ENCODE results near the gene CTU2.

- TF ChIP-seq POLR2A (IDR thresholded peaks at IDR 0.05; ENCODE audit: low read depth, low read length) (no peak), POLR2AphosphoS5 (IDR thresholded peaks at IDR 0.05; ENCODE audit: low read depth, low read length) (no peak), POU2F2 (IDR thresholded peaks at IDR 0.05; ENCODE audit: low read depth, low read length) (no peak), SPI1 (IDR thresholded peaks at IDR 0.05; ENCODE audit: low read depth, low read length) (no peak), TAF1 (IDR thresholded peaks at IDR 0.05; ENCODE audit: low read depth, low read length) (no peak), PAX5 (IDR thresholded peaks at IDR 0.05; ENCODE audit: insufficient read depth, low read length, severe bottlenecking) (no peak)
Measured at GRCh38 chr16:88721815-88722755, 15.8 kb downstream of the CTU2 start.

All from GM12891 (cell line).